ENCODE results near the gene ROR2.

DNA sequence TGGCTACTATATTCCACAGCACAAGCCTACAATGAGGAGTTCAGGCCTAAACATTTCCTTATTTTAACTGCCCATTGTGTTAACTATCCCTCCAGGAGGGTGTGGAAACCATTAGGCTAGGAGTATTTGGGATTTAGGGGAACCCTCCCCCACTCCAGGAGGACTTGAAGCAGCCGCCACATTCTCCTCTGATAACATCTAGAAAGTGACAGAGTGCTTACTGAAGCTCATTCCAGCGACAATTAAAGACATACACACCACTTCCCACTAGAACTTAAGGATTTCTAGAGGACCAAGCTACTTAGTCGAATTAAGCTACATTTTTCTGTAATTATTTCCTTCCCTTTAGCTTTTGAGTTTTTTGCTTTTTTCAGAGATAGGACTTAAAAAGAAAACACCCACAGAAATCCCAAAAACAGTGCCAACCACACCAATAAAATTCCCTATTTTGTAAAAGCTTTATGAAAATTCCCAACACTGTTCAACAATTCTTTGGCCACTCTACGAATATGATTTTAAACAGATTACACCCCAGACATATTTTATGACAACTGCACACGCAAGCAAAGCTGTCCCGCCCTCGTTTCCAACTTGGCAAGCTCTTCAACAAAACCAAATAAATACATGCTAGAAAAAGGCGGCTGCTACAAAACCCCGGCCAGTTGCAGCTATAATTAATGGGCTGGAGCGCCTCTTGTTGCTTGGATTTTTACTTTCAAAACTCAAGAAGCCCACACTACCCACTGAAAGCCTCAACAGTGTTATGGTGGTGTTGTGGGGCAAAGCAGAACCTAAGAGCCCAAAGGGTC, 4.5 kb downstream of the ROR2 start:
- TF ChIP-seq POLR2A (IDR thresholded peaks at IDR 0.05; ENCODE audit: low read depth, low read length) (no peak), POLR2AphosphoS5 (IDR thresholded peaks at IDR 0.05; ENCODE audit: low read depth, low read length) (no peak)
